HFFc6 (cell line): ENCODE data around the gene PGM3. TPM values are rescaled to one million over a fixed set of nuclear protein-coding genes. Genes with fewer than 3 reads are reported as not detected.

Source experiments
- DNase-seq: peaks from one replicate; pipeline ENCODE4 v3.0.0-alpha.2; 2018
- H3K27ac Mint-ChIP-seq: 2 replicates; pipeline ENCODE4 v1.8.0; 2020; ENCODE audit warnings: mild to moderate bottlenecking, mixed read lengths
- H3K27me3 Mint-ChIP-seq: 2 replicates; pipeline ENCODE4 v1.8.0; 2021; ENCODE audit warnings: mild to moderate bottlenecking, moderate library complexity, mixed read lengths; ENCODE audit not compliant: insufficient read depth
- H3K36me3 Mint-ChIP-seq: 2 replicates; pipeline ENCODE4 v1.8.0; 2021; ENCODE audit warnings: low read depth, mixed read lengths
- H3K4me1 Mint-ChIP-seq: 2 replicates; pipeline ENCODE4 v1.8.0; 2020; ENCODE audit warnings: low read depth, mixed read lengths
- H3K4me3 Mint-ChIP-seq: 2 replicates; pipeline ENCODE4 v1.8.0; 2020; ENCODE audit warnings: mild to moderate bottlenecking, moderate library complexity, mixed read lengths
- H3K9me3 Mint-ChIP-seq: 2 replicates; pipeline ENCODE4 v1.8.0; 2020; ENCODE audit warnings: mild to moderate bottlenecking, mixed read lengths
- total RNA-seq, 6 experiments: library from RNA; stranded (reverse); fragmentation: NEBNext Ultra II Directional; extraction: Animal tissue kit (Norgen Biotek cat#: 25700); gene quantifications; 2 replicates in 1 of 6; 3 replicates in 5 of 6; pipeline ENCODE4 v1.2.3, GENCODE V29; 2021
- TF ChIP-seq, protein P1 (sequence below): fragments of 200-600 bp; sonication (generic); IDR thresholded peaks from 2 replicates; pipeline ENCODE4 v1.5.0; 2021; ENCODE audit warnings: antibody characterized with exemption, mild to moderate bottlenecking

The PGM3 gene
- total RNA-seq, 6 experiments from 2014 or later, result 97.4 to 103 (median 98.6) TPM

DNA sequence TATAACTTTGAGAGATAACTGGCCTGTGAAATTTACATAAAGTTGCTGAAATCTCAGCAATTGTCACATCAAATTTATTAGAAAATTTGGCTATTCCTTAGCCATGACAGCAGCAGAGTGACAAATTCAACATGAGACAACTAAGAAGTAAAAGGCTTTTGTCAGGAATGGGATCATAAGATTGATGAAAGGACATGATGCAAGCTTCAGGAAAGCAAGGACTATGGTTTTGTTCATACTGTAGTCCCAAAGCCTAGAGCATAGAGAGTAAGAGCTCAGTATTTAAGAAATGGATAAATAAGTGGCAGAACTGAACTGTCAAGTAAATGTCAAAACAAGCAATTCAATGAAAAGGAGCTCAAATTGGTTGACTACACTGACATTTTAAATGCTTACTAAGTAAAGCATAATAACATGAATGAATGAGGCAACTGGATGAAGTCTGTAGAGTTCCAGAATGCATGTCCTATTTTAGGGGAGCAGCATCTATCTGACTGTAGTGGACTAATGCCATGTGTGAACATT lies 12.6 kb downstream of the PGM3 start:
- peaks cover 2% of the 10 kb centered on the region for H3K27me3 Mint-ChIP-seq
- DNase-seq, result no peak
- H3K4me3 Mint-ChIP-seq, result no peak overlapping the region
- H3K36me3 Mint-ChIP-seq, result peaks cover 45% of the 10 kb centered on the region
- no peaks in the 10 kb centered on the region for H3K9me3 Mint-ChIP-seq
- peaks cover 40% of the 10 kb centered on the region for H3K4me1 Mint-ChIP-seq
- TF ChIP-seq, protein P1, sequence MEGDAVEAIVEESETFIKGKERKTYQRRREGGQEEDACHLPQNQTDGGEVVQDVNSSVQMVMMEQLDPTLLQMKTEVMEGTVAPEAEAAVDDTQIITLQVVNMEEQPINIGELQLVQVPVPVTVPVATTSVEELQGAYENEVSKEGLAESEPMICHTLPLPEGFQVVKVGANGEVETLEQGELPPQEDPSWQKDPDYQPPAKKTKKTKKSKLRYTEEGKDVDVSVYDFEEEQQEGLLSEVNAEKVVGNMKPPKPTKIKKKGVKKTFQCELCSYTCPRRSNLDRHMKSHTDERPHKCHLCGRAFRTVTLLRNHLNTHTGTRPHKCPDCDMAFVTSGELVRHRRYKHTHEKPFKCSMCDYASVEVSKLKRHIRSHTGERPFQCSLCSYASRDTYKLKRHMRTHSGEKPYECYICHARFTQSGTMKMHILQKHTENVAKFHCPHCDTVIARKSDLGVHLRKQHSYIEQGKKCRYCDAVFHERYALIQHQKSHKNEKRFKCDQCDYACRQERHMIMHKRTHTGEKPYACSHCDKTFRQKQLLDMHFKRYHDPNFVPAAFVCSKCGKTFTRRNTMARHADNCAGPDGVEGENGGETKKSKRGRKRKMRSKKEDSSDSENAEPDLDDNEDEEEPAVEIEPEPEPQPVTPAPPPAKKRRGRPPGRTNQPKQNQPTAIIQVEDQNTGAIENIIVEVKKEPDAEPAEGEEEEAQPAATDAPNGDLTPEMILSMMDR, result no peak
- H3K27ac Mint-ChIP-seq, result no peak overlapping the region

DNA sequence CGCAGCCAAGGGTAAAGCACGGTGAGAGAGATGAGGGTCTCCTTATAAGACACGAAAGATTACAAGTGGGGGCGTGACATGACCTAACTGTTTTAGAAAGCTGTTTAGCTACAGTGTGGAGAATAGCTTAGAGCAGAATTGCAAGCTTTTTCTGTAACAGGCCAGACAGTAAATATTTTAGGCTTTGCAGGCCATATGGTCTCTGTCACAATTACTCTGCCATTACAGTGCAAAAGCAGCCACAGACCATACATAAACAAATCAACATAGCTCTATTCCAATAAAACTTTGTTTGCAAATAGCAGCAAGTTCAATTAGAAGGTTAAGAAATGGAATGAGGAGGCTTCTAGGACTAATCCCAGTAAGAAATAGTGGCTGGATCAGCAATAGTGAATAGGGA lies 16.8 kb downstream of the PGM3 start:
- Mint-ChIP-seq H3K9me3 (no peaks in the 10 kb centered on the region), H3K27me3 (peaks cover 2% of the 10 kb centered on the region), H3K4me1 (no peaks in the 10 kb centered on the region), H3K27ac (peak overlapping the region; percentile 28; the same call in 1 of the 2 replicates), H3K36me3 (peaks cover 36% of the 10 kb centered on the region), H3K4me3 (no peak overlapping the region)
- TF ChIP-seq, protein P1, result no peak
- DNase-seq, result no peak

DNA sequence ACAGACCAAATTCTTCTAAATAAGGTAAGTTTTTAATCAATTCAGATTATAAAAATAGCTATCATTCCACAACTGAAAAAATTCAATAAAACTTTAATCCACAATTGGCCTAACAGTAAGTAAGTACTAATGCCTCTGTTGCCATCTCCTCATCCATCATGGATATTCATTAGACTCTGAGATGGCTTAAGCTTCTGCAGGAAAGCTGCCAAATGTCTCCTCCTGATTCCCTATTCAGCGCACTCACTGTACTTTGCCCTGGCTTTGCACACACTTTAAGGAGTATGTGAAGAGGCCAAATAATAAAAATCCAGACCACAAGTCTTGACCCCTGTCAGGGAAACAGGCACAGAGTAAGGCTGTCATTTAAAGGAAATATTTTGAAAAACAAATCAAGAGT lies 23.6 kb downstream of the PGM3 start:
- Mint-ChIP-seq H3K4me1 (peaks cover 8% of the 10 kb centered on the region; the same call in 1 of the 2 replicates), H3K27me3 (peaks cover under 1% of the 10 kb centered on the region; the same call in 1 of the 2 replicates), H3K4me3 (no peak overlapping the region), H3K27ac (peak overlapping the region; percentile 45; the same call in 1 of the 2 replicates), H3K9me3 (no peaks in the 10 kb centered on the region), H3K36me3 (peaks cover 43% of the 10 kb centered on the region)
- TF ChIP-seq, protein P1, result no peak
- DNase-seq, result no peak

DNA sequence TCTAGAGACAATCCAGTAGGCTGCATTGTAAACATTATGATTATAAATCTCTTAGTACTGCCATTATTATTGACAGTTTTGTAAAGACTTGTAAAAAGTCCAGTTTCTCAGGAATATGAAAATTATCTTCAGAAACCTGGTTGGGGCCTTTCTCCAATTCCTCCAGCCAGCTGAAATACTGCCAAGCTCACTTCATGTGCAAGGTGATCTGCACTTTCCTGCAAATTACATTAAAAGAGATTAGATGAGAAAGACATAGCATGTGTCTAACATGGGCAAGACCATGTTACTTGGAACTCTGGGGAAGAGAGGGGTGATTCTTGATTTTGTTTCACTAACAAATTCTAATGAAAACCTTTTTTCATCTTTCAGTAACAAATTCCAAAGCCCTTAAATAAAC lies 24.0 kb downstream of the PGM3 start:
- Mint-ChIP-seq H3K27ac (no peak overlapping the region), H3K27me3 (peaks cover 3% of the 10 kb centered on the region; the same call in 1 of the 2 replicates), H3K9me3 (no peaks in the 10 kb centered on the region), H3K4me1 (peaks cover 8% of the 10 kb centered on the region; the same call in 1 of the 2 replicates), H3K36me3 (peaks cover 40% of the 10 kb centered on the region), H3K4me3 (no peak overlapping the region)
- DNase-seq, result no peak
- TF ChIP-seq, protein P1, result no peak

DNA sequence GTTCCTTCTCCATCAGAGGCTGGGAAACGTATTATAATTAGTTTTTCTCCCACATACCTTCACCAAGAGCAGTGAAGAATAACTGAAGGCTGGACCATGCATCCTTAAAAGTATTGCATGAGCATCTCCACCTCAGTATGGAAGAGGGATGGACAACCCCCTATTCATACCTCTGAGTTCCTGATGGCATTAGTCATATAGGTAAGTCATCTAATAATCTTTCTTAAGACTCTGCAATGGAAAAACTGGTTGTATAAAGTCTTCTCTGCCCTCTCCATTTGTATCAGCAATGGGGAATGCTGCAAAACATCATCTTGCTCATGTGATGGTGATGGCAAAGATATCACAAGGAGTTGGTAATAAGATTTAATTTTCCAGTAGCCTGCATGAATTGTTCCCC lies 24.5 kb downstream of the PGM3 start:
- TF ChIP-seq, protein P1, result no peak
- Mint-ChIP-seq H3K4me1 (peaks cover 8% of the 10 kb centered on the region; the same call in 1 of the 2 replicates), H3K4me3 (no peak overlapping the region), H3K27me3 (peaks cover 3% of the 10 kb centered on the region; the same call in 1 of the 2 replicates), H3K27ac (no peak overlapping the region), H3K9me3 (no peaks in the 10 kb centered on the region), H3K36me3 (peaks cover 37% of the 10 kb centered on the region)
- no peak for DNase-seq
